ENCODE measurements around the gene SNX20. TPM values are rescaled to one million over a fixed set of nuclear protein-coding genes. Genes with fewer than 3 reads are reported as not detected.

Gene SNX20
- total and polyA plus RNA-seq, 2 of the 13 experiments (the other 11 are each of a cell fraction or from before 2014, with no cell fraction given), result not detected

DNA sequence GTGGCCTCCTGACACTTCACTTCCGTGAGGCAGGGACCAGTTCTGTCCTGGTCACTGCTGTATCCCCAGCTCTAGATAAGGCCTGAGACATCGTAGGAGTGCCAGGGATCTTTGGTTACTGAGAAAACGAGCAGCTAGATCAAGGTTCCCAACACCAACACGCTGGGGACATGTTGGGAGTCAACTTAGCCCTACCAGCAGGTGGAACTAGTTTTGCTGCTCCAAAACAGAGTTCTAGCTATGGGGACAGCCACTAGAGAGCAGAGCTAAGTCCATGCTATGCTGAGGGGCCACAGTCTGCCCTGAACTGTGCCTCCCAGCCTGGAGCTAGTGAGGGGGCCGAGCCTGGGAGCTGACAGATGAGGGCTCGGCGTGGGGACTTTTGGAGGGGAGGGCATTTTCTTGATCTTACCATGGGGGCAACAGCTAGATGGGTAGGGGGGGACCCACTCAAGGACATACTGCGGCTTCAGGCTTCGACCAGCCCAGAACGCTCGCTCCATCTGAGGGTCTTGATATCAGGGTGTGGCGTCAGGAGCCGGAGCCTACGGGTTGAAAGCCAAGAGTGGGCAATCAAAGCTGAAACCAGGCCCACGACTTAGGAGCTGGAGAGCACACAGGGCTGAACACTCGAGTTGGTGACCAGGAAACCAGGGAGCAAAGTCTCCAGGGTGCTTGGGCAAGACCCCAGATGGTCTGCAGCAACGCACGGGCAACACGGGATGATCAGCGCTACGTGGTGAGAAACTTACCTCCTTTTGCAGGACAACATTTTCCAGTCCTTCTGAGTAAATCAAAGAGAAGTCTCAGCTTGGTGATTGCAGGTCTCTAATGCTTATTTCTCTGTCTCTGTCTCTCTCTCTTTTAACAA lies 13.4 kb downstream of the SNX20 start:
- Histone ChIP-seq H2AFZ (ENCODE audit: low read length) (no peak overlapping the region), H3K79me2 (ENCODE audit: insufficient read depth, low read length) (no peaks in the 10 kb centered on the region), H3K27me3 (ENCODE audit: control insufficient read depth in 1 of 2, insufficient read depth in 2 of 2, low read length in 2 of 2) (no peaks in the 10 kb centered on the region), H3K4me3 (replicated peaks in 1 of 3; ENCODE audit: insufficient read depth in 1 of 3, low read depth in 2 of 3, low read length in 3 of 3) (peak overlapping the region in 1 of 3 experiments; percentile 13; a peak in 1 of 6 replicates), H3K4me2 (ENCODE audit: low read depth, low read length) (peak overlapping the region; percentile 58), H3K4me1 (ENCODE audit: insufficient read depth, low read length) (peaks cover 39% of the 10 kb centered on the region), H3K36me3 (replicated peaks in 1 of 2; ENCODE audit: control insufficient read depth in 1 of 2, insufficient read depth in 2 of 2, low read length in 2 of 2) (no peaks in the 10 kb centered on the region), H3K9ac (ENCODE audit: insufficient read depth, low read depth, low read length) (no peak overlapping the region), H4K20me1 (ENCODE audit: insufficient read depth, low read length) (no peaks in the 10 kb centered on the region), H3K27ac (ENCODE audit: extremely low read length, insufficient read depth, low read length) (peak overlapping the region; percentile 20), H3K9me3 (ENCODE audit: low read length) (peaks cover 25% of the 10 kb centered on the region)
- FAIRE-seq, result peak; percentile 15
- in situ Hi-C loops (cut with HindIII; ENCODE audit: extremely low pct_ligation_motif_present, low pct_unique_long_range_greater_than_20kb), result loop anchor here (5.0 to 10.0 kb wide), 3 partner anchors 140 to 403 kb away; partner anchors contain the start of gene ADCY7
- ChIA-PET CTCF (ENCODE audit: low intra/inter-chr PET ratio, low total read pairs) (interaction anchor here (0.6 to 3.3 kb wide), 3 partner anchors 80 to 526 kb away, joined by 3 to 19 read pairs (median 9); no protein-coding TSS in a partner anchor), POLR2A (interaction anchor here (0.7 to 1.6 kb wide), 9 partner anchors 52 to 298 kb away, joined by 3 to 8 read pairs (median 4); partner anchors contain the start of gene NKD1)
- WGBS (ENCODE audit: low lambda C conversion rate), result 47% methylated on average over 21 of the region's 21 CpGs
- BruUV-seq (replicated peaks), result no TSS peak
- peak; percentile 67 for ATAC-seq
- intact Hi-C loops (cut with micrococcal nuclease; ENCODE audit: unreplicated experiment), result loop anchor here (5.0 to 10.0 kb wide), 3 partner anchors 75 to 423 kb away; partner anchors contain the start of gene CYLD
- DNase-seq (ENCODE audit: low spot score), result no peak
- TF ChIP-seq PHF20 (CRISPR knock-in tag; IDR thresholded peaks at IDR 0.05), result 0 out of 2 replicates have a peak, but pooled peaks have one; percentile 6
- TF ChIP-seq NFE2L1 (CRISPR knock-in tag; IDR thresholded peaks at IDR 0.05; ENCODE audit: borderline replicate concordance), result no peak
- peak; percentile 20; the same call in 1 of the 2 replicates for TF ChIP-seq ZNF766 (CRISPR knock-in tag; IDR thresholded peaks at IDR 0.05; ENCODE audit: borderline replicate concordance)
- peak; percentile 47 for TF ChIP-seq SMC3 (IDR thresholded peaks at IDR 0.05; ENCODE audit: low read length)
- no peak for TF ChIP-seq CEBPG (CRISPR knock-in tag; IDR thresholded peaks at IDR 0.05)
- TF ChIP-seq TGIF2 (CRISPR knock-in tag; IDR thresholded peaks at IDR 0.05), result 0 out of 2 replicates have a peak, but pooled peaks have one; percentile 8
- peak; percentile 7; the same call in 1 of the 2 replicates for TF ChIP-seq ZNF564 (CRISPR knock-in tag; IDR thresholded peaks at IDR 0.05)
- TF ChIP-seq TBX2 (CRISPR knock-in tag; IDR thresholded peaks at IDR 0.05; ENCODE audit: borderline replicate concordance), result peak; percentile 29; the same call in 1 of the 2 replicates
- peak; percentile 51 for TF ChIP-seq STAG1 (CRISPR knock-in tag; IDR thresholded peaks at IDR 0.05)
- TF ChIP-seq ZMYM3 (CRISPR knock-in tag; IDR thresholded peaks at IDR 0.05), result 0 out of 2 replicates have a peak, but pooled peaks have one; percentile 16
- TF ChIP-seq ZNF274 (CRISPR knock-in tag; IDR thresholded peaks at IDR 0.05), result 0 out of 2 replicates have a peak, but pooled peaks have one; percentile 34
- TF ChIP-seq ERF (CRISPR knock-in tag; IDR thresholded peaks at IDR 0.05), result 0 out of 2 replicates have a peak, but pooled peaks have one; percentile 1
- TF ChIP-seq ZFX (CRISPR knock-in tag; IDR thresholded peaks at IDR 0.05; ENCODE audit: low read depth), result peak; percentile 55; the same call in 1 of the 2 replicates
- TF ChIP-seq MTA1 (CRISPR knock-in tag; IDR thresholded peaks at IDR 0.05; ENCODE audit: borderline replicate concordance), result peak; percentile 70; the same call in 1 of the 2 replicates
- TF ChIP-seq ZNF567 (CRISPR knock-in tag; IDR thresholded peaks at IDR 0.05; ENCODE audit: borderline replicate concordance), result 0 out of 2 replicates have a peak, but pooled peaks have one; percentile 48
- TF ChIP-seq KDM5B (CRISPR knock-in tag; IDR thresholded peaks at IDR 0.05; ENCODE audit: borderline replicate concordance), result 0 out of 2 replicates have a peak, but pooled peaks have one; percentile 57
- no peak for TF ChIP-seq ZNF367 (CRISPR knock-in tag; IDR thresholded peaks at IDR 0.05; ENCODE audit: borderline replicate concordance)
- 0 out of 2 replicates have a peak, but pooled peaks have one; percentile 21 for TF ChIP-seq ZZZ3 (CRISPR knock-in tag; IDR thresholded peaks at IDR 0.05; ENCODE audit: borderline replicate concordance)
- TF ChIP-seq, protein P1, sequence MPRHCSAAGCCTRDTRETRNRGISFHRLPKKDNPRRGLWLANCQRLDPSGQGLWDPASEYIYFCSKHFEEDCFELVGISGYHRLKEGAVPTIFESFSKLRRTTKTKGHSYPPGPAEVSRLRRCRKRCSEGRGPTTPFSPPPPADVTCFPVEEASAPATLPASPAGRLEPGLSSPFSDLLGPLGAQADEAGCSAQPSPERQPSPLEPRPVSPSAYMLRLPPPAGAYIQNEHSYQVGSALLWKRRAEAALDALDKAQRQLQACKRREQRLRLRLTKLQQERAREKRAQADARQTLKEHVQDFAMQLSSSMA (CRISPR knock-in tag; IDR thresholded peaks at IDR 0.05), result 0 out of 2 replicates have a peak, but pooled peaks have one; percentile 16
- no peak for TF ChIP-seq RXRA (CRISPR knock-in tag; IDR thresholded peaks at IDR 0.05)
- TF ChIP-seq ARNTL (CRISPR knock-in tag; IDR thresholded peaks at IDR 0.05), result 0 out of 2 replicates have a peak, but pooled peaks have one; percentile 46
- 0 out of 2 replicates have a peak, but pooled peaks have one; percentile 39 for TF ChIP-seq NRL (CRISPR knock-in tag; IDR thresholded peaks at IDR 0.05; ENCODE audit: borderline replicate concordance)
- TF ChIP-seq ZNF724P (CRISPR knock-in tag; IDR thresholded peaks at IDR 0.05; ENCODE audit: borderline replicate concordance), result no peak

Data from HepG2 (cell line).